ENCODE results near the gene CPS1.

The CPS1 gene

DNA sequence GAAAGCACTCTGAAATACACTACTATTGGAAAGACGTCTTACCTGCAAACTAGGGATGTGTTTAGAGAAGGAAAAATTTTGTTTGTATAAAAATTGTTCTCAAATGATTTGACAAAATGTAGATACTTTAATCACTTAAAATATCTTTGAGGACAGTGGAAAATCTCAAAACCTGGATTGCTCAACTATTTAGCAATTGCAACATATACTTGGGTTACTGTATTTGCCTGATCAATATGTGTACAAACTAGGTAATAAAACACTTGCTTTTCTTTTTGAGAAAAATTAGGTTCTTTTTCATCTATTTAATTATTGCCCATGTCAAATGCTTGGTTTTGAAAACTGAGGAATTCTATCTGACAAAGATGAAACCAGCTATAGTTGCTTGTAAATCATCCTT lies 60.9 kb downstream of the CPS1 start:
- DNase-seq: no peak

- DNase-seq: no peak
Observed at GRCh38 chr2:210617732-210618330, 61.4 kb downstream of the CPS1 start.

- DNase-seq: no peak
Observed at GRCh38 chr2:210620456-210620855, 64.1 kb downstream of the CPS1 start.

GRCh38 chr2:210623506-210623905 lies 67.1 kb downstream of the CPS1 start:
- no peak for DNase-seq

GRCh38 chr2:210626849-210627248 lies 70.5 kb downstream of the CPS1 start:
- no peak for DNase-seq

DNA sequence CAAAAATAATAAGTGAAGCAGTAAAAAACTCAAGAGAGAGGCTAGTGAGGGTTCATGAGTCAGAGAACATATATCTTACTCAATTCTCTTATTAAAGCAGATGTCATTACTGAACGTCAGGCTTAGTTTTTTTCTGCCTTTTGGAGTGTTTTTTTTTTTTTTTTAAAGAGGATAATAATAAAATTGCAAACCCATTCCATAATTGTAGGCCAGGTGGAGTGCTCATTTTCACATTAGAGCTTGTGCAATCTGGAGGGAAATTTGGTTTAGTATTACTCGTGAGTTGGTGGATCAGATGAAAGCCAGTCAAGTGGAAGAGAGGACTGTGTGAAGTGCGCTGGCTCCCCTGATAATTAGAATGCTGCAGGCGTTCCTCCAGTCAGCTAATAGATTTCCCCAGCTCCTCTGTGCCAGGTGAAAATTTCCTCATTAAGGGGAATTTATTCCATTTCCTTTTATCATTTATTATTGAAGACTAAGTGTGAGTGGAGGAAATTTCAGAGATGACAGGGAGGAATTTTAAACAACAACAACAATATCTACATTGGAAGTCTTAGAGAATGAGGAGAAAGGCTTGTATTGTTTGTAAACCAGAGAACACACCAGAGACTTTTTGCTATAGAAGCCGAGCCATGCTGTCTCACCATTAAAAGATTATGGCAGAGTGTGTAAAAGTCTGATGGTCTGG lies 74.6 kb downstream of the CPS1 start:
- no peak for DNase-seq

DNA sequence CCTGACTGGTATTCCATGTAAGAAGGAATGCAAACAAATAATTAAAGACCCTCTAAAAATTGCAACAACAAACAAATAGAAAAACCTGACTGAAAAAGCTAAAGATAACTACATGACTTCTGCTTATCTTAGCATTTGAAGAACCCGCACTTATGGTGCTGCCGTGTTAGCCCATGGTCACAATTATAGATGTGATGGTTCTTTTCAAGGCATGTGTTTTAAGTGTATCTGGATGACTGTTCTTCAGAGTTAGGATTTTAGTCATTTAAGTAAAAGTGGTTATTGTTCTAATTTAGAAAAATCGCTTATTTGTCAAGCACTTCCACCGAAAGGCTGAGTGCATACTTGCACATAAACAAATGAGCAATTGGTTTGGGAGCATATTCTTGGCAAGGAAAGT lies 77.3 kb downstream of the CPS1 start:
- DNase-seq: no peak

DNA sequence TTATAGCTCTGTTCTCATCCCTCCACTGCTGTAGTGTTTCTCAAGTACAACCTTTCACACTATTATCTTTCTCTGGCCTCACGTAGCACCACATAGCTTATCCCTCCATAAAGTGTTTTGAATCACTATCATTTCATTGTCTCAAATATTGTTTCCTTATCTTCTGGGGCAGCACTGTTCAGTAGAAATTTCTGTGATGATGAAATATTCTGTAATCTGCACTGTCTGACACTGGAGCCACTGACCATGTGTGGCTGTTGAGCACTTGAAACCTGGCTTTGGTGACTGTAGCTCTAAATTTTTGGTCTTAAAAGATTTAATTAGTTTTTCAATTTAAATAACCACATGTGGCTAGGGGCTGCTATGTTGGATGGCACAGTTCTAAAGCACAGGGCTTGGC lies 78.9 kb downstream of the CPS1 start:
- DNase-seq: no peak

DNA sequence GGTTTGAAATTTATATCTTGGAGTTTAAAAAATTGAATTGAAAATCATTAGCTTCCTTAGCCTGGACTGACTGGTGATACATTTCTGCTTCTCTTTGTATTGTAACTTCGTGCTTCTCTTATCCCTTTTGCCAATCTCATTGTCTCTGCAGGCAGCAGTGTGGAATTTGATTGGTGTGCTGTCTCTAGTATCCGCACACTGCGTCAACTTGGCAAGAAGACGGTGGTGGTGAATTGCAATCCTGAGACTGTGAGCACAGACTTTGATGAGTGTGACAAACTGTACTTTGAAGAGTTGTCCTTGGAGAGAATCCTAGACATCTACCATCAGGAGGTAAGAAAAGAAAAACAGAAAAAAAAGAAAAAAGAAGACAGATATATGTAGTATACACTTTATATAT lies 85.9 kb downstream of the CPS1 start:
- DNase-seq: no peak

DNA sequence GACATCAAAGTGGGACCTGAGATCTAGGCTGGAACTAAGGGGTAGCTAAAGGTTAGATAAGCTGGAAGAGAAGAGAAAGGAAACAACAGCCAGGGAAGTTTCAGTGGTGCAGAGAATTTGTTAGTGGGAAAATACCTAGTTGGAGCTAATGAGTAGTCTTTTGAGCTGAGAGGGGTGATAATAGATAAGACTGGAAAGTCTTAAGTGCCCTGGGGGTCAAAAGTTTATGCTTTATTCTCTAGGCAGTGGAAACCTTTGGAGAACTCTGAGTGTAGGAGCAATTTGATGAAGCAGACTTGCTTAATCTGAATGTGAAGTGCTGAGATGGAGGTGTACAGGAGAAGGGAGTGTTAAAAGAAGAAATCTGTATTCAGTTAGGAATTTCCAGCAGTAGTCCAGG lies 90.8 kb downstream of the CPS1 start:
- DNase-seq: no peak

DNA sequence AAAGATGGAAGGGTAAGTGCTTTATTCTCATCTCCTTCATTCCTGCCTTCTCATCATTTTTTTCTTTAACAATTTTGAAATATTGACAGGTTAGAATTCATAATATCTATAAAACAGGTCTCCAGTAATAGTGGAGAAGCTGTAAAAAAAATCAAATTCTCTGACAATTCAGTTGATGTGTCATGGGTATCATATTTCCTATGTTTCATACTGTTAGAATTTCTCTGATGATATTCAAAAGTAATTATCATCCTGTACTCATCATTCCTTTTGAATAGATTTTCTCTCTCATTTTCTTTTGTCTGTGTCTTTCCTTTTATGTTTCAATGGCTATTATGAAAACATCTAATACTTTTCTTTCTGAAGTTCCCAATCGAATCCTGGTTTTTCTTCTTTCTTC lies 97.7 kb downstream of the CPS1 start:
- DNase-seq: no peak

- DNase-seq: no peak
Observed at GRCh38 chr2:210655229-210655975, 99.0 kb downstream of the CPS1 start.

GRCh38 chr2:210657874-210658273 lies 101.5 kb downstream of the CPS1 start:
- no peak for DNase-seq

GRCh38 chr2:210660751-210661150 lies 104.4 kb downstream of the CPS1 start:
- DNase-seq: no peak

DNA sequence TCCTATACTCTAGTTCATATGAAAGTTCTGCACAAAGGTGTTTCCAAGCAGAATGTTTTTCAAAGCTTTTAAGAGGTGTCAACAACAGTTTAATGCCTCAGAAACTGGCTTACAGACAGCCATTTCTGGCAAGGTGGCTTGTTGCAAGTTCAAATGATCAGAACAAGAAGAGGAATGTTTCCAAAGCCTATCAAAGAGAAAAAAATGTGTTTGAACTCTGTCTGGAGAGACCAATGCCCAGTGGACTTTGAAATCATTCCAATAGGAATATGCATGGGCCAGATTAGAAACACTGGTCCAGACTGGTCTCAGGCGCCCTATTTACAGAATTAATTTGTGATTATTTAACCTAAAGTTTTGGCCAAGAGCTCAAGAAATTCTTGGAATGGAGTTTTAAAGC lies 106.2 kb downstream of the CPS1 start:
- no peak for DNase-seq

GRCh38 chr2:210663631-210664089 lies 107.3 kb downstream of the CPS1 start:
- DNase-seq: no peak

GRCh38 chr2:210667711-210668110 lies 111.3 kb downstream of the CPS1 start:
- DNase-seq: no peak

GRCh38 chr2:210671065-210671464 lies 114.7 kb downstream of the CPS1 start:
- no peak for DNase-seq

DNA sequence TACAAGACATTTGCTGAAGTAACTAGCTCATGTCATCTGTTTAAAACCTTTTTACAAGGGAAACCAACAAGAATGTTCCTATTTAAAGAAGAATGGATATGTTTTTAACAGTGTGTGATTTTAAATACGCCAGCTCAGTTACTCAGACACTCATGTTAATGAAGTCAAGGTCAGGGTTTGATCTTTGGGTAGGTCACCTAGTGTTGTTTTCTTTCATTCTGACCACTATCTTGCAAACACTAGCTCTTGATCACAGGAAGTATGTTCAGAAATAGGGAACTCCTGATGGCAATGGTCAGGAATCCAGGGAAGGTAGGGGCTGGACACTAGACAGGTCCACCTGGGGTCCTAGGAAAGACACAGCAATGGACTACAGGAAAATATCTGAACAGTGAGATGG lies 116.7 kb downstream of the CPS1 start:
- no peak for DNase-seq

- no peak for DNase-seq
Observed at GRCh38 chr2:210676067-210676466, 119.7 kb downstream of the CPS1 start.

DNA sequence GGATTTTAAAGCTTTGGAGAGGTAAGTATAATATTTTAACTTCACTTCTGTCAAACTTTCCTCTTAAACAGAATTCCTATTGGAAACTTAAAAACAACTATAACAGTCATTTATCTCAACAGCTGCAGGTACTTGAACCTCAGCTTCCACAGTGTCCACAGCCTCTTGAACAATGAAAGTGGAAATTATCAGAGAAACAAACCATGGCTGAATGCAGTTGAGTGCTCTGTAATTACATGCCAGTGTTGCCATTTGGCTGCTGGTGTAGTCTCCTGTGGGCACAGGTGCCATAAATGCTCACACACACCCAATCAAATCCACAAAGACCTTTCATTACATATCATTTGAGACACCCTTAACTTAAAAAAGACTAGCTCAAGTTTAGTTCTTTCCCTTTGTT lies 125.1 kb downstream of the CPS1 start:
- no peak for DNase-seq

GRCh38 chr2:210686401-210686800 lies 130.0 kb downstream of the CPS1 start:
- DNase-seq: no peak

GRCh38 chr2:210687786-210688470 lies 131.5 kb downstream of the CPS1 start:
- DNase-seq: no peak

DNA sequence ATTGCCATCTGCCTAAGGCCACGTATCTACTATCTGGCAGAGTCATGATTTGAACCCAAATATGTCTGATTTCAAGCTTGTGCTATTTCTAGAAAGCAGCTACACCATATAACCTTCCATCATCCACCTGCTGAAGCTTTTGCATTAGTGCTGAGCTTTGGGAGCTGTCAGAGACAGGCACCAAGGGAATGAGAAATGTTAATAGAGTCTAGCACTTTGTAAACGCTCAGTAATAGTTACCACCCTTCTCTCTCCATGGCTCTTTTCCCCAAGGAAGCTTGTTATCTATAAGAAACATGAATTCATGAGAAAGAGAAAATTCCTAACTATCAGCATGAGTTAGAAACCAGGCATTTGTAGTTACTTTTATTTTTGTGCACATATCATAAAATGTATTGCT lies 151.5 kb downstream of the CPS1 start:
- no peak for DNase-seq
